Hematopoietic multipotent progenitor cell treated with erythropoietin and hydrocortisone succinate and interleukin-3 and kit ligand, for 17 days (in vitro differentiated cells): ENCODE data around the gene TNFRSF12A.

Experiments
- DNase-seq: peaks from one replicate; pipeline ENCODE4 v3.0.0-alpha.2; 2015; ENCODE audit warnings: low spot score

Gene TNFRSF12A

GRCh38 chr16:3026609-3027488 lies 6.7 kb downstream of the TNFRSF12A start:
- DNase-seq, result no peak

GRCh38 chr16:3027489-3027795 lies 7.3 kb downstream of the TNFRSF12A start:
- no peak for DNase-seq

GRCh38 chr16:3027983-3028715 lies 8.0 kb downstream of the TNFRSF12A start:
- peak; percentile 90 for DNase-seq

GRCh38 chr16:3028716-3029319 lies 8.7 kb downstream of the TNFRSF12A start:
- no peak for DNase-seq

GRCh38 chr16:3029491-3030221 lies 9.5 kb downstream of the TNFRSF12A start:
- DNase-seq, result no peak

- DNase-seq, result no peak
These were observed 10.3 kb downstream of the TNFRSF12A start for GRCh38 chr16:3030222-3031212.

GRCh38 chr16:3032624-3033023 lies 12.5 kb downstream of the TNFRSF12A start:
- no peak for DNase-seq

- DNase-seq, result no peak
These were observed 15.3 kb downstream of the TNFRSF12A start for GRCh38 chr16:3035289-3035971.

GRCh38 chr16:3035972-3036725 lies 16.0 kb downstream of the TNFRSF12A start:
- no peak for DNase-seq

- DNase-seq, result no peak
These were observed 16.7 kb downstream of the TNFRSF12A start, which contains the start of gene BICDL2 for GRCh38 chr16:3036726-3037315. TSS of gene BICDL2 (minus strand) at chr16:3036944. CDS start at chr16:3035496, 1,448 bp downstream.

- DNase-seq, result no peak
These were observed 18.1 kb downstream of the TNFRSF12A start for GRCh38 chr16:3038256-3038655.

- no peak for DNase-seq
These were observed 18.7 kb downstream of the TNFRSF12A start for GRCh38 chr16:3038896-3039295.

- DNase-seq, result no peak
These were observed 22.2 kb downstream of the TNFRSF12A start for GRCh38 chr16:3042376-3042775.

GRCh38 chr16:3044708-3045107 lies 24.5 kb downstream of the TNFRSF12A start:
- DNase-seq, result no peak

- DNase-seq, result no peak
These were observed 25.8 kb downstream of the TNFRSF12A start, which contains the start of gene MMP25 for GRCh38 chr16:3045758-3046640. TSS of gene MMP25 (plus strand) at chr16:3046561. CDS start at chr16:3046918, 357 bp downstream.

- no peak for DNase-seq
These were observed 26.6 kb downstream of the TNFRSF12A start for GRCh38 chr16:3046641-3047386.

GRCh38 chr16:3047387-3047720 lies 27.2 kb downstream of the TNFRSF12A start:
- DNase-seq, result no peak
